ENCODE measurements around the gene TLE6. TPM values are rescaled to one million over a fixed set of nuclear protein-coding genes. Genes with fewer than 3 reads are reported as not detected.
A peak's percentile ranks its signal among the peaks of the same experiment; 100 is the strongest.

The TLE6 gene
- total and polyA plus RNA-seq, 2 of the 13 experiments (the other 11 are each of a cell fraction or from before 2014, with no cell fraction given): 0.24 to 5.5 TPM

DNA sequence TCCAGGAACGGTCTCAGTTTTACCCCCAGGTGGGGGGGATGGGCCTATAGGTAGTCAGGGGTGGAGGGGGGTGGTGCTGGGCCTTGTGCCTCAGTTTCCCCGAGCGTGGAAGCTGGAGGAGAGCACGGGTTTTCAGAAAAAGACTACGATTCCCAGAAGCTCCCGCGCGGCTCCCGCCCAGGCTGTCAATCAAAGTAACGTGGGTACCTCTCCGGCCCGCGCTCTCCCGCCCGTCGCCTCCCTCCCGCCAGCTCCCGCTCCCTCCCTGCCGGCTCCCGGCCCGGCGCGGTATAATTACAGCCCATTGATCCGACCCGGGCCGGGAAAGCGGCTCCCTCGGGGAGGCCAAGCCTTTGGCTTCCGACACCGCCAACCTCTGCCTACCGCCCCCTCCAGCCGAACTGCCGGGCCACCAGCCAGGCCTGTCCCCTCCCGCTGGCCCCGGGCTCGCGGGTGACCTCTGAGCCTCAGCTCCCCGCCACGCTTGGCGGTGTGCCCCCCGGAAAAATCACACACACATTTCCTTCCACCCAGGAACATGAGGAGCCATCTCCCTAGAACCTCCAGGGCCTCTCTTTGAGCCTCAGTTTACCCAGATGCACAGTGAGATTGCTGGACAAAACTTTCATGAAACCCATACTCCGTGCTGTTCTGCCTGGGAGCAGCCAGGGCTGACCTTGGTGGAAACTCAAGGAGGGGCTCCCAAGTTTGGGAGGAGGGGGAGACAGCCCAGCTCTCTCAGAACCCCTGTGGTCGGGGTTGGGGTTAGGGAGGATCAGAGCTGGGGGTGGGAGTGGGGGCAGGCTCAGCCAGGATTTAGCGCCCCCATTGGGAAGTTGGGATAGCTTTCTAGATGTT lies 59.0 kb downstream of the TLE6 start (continued):
- TF ChIP-seq, protein P1, sequence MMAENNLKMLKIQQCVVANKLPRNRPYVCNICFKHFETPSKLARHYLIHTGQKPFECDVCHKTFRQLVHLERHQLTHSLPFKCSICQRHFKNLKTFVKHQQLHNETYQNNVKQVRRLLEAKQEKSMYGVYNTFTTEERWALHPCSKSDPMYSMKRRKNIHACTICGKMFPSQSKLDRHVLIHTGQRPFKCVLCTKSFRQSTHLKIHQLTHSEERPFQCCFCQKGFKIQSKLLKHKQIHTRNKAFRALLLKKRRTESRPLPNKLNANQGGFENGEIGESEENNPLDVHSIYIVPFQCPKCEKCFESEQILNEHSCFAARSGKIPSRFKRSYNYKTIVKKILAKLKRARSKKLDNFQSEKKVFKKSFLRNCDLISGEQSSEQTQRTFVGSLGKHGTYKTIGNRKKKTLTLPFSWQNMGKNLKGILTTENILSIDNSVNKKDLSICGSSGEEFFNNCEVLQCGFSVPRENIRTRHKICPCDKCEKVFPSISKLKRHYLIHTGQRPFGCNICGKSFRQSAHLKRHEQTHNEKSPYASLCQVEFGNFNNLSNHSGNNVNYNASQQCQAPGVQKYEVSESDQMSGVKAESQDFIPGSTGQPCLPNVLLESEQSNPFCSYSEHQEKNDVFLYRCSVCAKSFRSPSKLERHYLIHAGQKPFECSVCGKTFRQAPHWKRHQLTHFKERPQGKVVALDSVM (CRISPR knock-in tag; IDR thresholded peaks at IDR 0.05): peak; percentile 90
- TF ChIP-seq HOXA7 (CRISPR knock-in tag; IDR thresholded peaks at IDR 0.05): no peak
- peak; percentile 84 for TF ChIP-seq HCFC1 (IDR thresholded peaks at IDR 0.05; ENCODE audit: low read depth, low read length)
- peak; percentile 35; the same call in 1 of the 2 replicates for TF ChIP-seq BORCS8-MEF2B (CRISPR knock-in tag; IDR thresholded peaks at IDR 0.05)
- TF ChIP-seq KDM4B (CRISPR knock-in tag; IDR thresholded peaks at IDR 0.05): no peak; the same call in 1 of the 2 replicates
- TF ChIP-seq ZNF792 (CRISPR knock-in tag; IDR thresholded peaks at IDR 0.05): no peak; the same call in 1 of the 2 replicates
- TF ChIP-seq TBP (CRISPR knock-in tag; IDR thresholded peaks at IDR 0.05): 0 out of 2 replicates have a peak, but pooled peaks have one; percentile 83
- 0 out of 2 replicates have a peak, but pooled peaks have one; percentile 34 for TF ChIP-seq ZNF160 (CRISPR knock-in tag; IDR thresholded peaks at IDR 0.05)
- TF ChIP-seq STAG1 (CRISPR knock-in tag; IDR thresholded peaks at IDR 0.05): peak; percentile 22
- TF ChIP-seq, protein P2, sequence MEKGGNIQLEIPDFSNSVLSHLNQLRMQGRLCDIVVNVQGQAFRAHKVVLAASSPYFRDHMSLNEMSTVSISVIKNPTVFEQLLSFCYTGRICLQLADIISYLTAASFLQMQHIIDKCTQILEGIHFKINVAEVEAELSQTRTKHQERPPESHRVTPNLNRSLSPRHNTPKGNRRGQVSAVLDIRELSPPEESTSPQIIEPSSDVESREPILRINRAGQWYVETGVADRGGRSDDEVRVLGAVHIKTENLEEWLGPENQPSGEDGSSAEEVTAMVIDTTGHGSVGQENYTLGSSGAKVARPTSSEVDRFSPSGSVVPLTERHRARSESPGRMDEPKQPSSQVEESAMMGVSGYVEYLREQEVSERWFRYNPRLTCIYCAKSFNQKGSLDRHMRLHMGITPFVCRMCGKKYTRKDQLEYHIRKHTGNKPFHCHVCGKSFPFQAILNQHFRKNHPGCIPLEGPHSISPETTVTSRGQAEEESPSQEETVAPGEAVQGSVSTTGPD (CRISPR knock-in tag; IDR thresholded peaks at IDR 0.05): no peak
- no peak for TF ChIP-seq POGZ (CRISPR knock-in tag; IDR thresholded peaks at IDR 0.05)
- TF ChIP-seq CREM (IDR thresholded peaks at IDR 0.05): no peak
- TF ChIP-seq CREM (CRISPR knock-in tag; IDR thresholded peaks at IDR 0.05): no peak
- TF ChIP-seq NCOA2 (CRISPR knock-in tag; IDR thresholded peaks at IDR 0.05): peak; percentile 39; the same call in 1 of the 2 replicates
- TF ChIP-seq ZNF317 (CRISPR knock-in tag; IDR thresholded peaks at IDR 0.05): no peak
- TF ChIP-seq, protein P3, sequence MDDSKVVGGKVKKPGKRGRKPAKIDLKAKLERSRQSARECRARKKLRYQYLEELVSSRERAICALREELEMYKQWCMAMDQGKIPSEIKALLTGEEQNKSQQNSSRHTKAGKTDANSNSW (CRISPR knock-in tag; IDR thresholded peaks at IDR 0.05; ENCODE audit: borderline replicate concordance): no peak
- TF ChIP-seq SOX5 (CRISPR knock-in tag; IDR thresholded peaks at IDR 0.05; ENCODE audit: borderline replicate concordance): peak; percentile 47; the same call in 1 of the 2 replicates
- TF ChIP-seq WIZ (CRISPR knock-in tag; IDR thresholded peaks at IDR 0.05): 0 out of 2 replicates have a peak, but pooled peaks have one; percentile 42
- TF ChIP-seq ZSCAN22 (CRISPR knock-in tag; IDR thresholded peaks at IDR 0.05): no peak
- TF ChIP-seq, protein P4, sequence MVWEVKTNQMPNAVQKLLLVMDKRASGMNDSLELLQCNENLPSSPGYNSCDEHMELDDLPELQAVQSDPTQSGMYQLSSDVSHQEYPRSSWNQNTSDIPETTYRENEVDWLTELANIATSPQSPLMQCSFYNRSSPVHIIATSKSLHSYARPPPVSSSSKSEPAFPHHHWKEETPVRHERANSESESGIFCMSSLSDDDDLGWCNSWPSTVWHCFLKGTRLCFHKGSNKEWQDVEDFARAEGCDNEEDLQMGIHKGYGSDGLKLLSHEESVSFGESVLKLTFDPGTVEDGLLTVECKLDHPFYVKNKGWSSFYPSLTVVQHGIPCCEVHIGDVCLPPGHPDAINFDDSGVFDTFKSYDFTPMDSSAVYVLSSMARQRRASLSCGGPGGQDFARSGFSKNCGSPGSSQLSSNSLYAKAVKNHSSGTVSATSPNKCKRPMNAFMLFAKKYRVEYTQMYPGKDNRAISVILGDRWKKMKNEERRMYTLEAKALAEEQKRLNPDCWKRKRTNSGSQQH (CRISPR knock-in tag; IDR thresholded peaks at IDR 0.05; ENCODE audit: low read depth): no peak
- TF ChIP-seq FOXJ3 (CRISPR knock-in tag; IDR thresholded peaks at IDR 0.05; ENCODE audit: borderline replicate concordance): no peak
- TF ChIP-seq AGO2 (optimal IDR thresholded peaks at IDR 0.05; ENCODE audit: low read depth, low read length): no peak
- TF ChIP-seq, protein P5, sequence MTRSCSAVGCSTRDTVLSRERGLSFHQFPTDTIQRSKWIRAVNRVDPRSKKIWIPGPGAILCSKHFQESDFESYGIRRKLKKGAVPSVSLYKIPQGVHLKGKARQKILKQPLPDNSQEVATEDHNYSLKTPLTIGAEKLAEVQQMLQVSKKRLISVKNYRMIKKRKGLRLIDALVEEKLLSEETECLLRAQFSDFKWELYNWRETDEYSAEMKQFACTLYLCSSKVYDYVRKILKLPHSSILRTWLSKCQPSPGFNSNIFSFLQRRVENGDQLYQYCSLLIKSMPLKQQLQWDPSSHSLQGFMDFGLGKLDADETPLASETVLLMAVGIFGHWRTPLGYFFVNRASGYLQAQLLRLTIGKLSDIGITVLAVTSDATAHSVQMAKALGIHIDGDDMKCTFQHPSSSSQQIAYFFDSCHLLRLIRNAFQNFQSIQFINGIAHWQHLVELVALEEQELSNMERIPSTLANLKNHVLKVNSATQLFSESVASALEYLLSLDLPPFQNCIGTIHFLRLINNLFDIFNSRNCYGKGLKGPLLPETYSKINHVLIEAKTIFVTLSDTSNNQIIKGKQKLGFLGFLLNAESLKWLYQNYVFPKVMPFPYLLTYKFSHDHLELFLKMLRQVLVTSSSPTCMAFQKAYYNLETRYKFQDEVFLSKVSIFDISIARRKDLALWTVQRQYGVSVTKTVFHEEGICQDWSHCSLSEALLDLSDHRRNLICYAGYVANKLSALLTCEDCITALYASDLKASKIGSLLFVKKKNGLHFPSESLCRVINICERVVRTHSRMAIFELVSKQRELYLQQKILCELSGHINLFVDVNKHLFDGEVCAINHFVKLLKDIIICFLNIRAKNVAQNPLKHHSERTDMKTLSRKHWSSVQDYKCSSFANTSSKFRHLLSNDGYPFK (CRISPR knock-in tag; IDR thresholded peaks at IDR 0.05; ENCODE audit: borderline replicate concordance): no peak

Measured in HepG2 (cell line).